ENCODE measurements around the gene SENP6.
"Not testable (repeated sequence)": the region's sequence is repeated elsewhere in the genome, so short reads cannot be mapped to it uniquely, and the experiment has no call there.

GRCh38 chr6:75627708-75628107 is 26.0 kb downstream of the SENP6 start:
- not testable (repeated sequence) for TF ChIP-seq CTCF (IDR thresholded peaks at IDR 0.05 in 8 of 11, conservative IDR thresholded peaks at IDR 0.05 in 3 of 11); POLR2A (IDR thresholded peaks at IDR 0.05)
